ENCODE data around the gene GDF10. TPM values are rescaled to one million over a fixed set of nuclear protein-coding genes. Genes with fewer than 3 reads are reported as not detected.

Gene GDF10
- total RNA-seq, 1 experiment from 2014 or later: not detected

- Histone ChIP-seq H3K27ac (ENCODE audit: low read length) (no peak overlapping the region), H3K9ac (ENCODE audit: low read length) (no peak overlapping the region), H3K4me2 (ENCODE audit: low read length) (no peak overlapping the region), H3F3A (ENCODE audit: low read length, unreplicated experiment) (no peaks in the 10 kb centered on the region), H3K4me1 (ENCODE audit: insufficient read depth, low read length) (peaks cover 10% of the 10 kb centered on the region), H4K20me1 (ENCODE audit: low read length) (no peaks in the 10 kb centered on the region), H3K36me3 (ENCODE audit: low read depth, low read length) (no peaks in the 10 kb centered on the region), H3K79me2 (ENCODE audit: low read length) (no peaks in the 10 kb centered on the region), H2AFZ (ENCODE audit: low read length) (no peak overlapping the region), H3K9me2 (replicated peaks; ENCODE audit: low read length) (no peaks in the 10 kb centered on the region), H3K9me3 (ENCODE audit: low read length) (no peaks in the 10 kb centered on the region), H3K4me3 (ENCODE audit: low read length) (no peak overlapping the region), H3K27me3 (ENCODE audit: low read length) (no peaks in the 10 kb centered on the region)
- ChIA-PET POLR2A (ENCODE audit: unreplicated experiment) (no interaction called here), CTCF (interaction anchor here (1.5 kb wide), 1 partner anchor 288 kb away, joined by 5 read pairs; no protein-coding TSS in a partner anchor)
- BruUV-seq (replicated peaks): no TSS peak
- DNase-seq: no peak
- TF ChIP-seq EZH2phosphoT487 (IDR thresholded peaks at IDR 0.05; ENCODE audit: borderline replicate concordance, low read length) (no peak), EZH2 (IDR thresholded peaks at IDR 0.05; ENCODE audit: low read length, unreplicated experiment) (no peak)
- TF ChIP-seq, protein P1, sequence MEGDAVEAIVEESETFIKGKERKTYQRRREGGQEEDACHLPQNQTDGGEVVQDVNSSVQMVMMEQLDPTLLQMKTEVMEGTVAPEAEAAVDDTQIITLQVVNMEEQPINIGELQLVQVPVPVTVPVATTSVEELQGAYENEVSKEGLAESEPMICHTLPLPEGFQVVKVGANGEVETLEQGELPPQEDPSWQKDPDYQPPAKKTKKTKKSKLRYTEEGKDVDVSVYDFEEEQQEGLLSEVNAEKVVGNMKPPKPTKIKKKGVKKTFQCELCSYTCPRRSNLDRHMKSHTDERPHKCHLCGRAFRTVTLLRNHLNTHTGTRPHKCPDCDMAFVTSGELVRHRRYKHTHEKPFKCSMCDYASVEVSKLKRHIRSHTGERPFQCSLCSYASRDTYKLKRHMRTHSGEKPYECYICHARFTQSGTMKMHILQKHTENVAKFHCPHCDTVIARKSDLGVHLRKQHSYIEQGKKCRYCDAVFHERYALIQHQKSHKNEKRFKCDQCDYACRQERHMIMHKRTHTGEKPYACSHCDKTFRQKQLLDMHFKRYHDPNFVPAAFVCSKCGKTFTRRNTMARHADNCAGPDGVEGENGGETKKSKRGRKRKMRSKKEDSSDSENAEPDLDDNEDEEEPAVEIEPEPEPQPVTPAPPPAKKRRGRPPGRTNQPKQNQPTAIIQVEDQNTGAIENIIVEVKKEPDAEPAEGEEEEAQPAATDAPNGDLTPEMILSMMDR (conservative IDR thresholded peaks at IDR 0.05; ENCODE audit: low read depth, low read length): no peak
- intact Hi-C loops (cut with micrococcal nuclease): loop anchor here (1.0 kb wide), 2 partner anchors 265 to 288 kb away; no protein-coding TSS in a partner anchor
- no peak for ATAC-seq
Measured at GRCh38 chr10:47312663-47312995, 12.6 kb downstream of the GDF10 start.

- TF ChIP-seq EZH2 (IDR thresholded peaks at IDR 0.05; ENCODE audit: low read length, unreplicated experiment) (no peak), EZH2phosphoT487 (IDR thresholded peaks at IDR 0.05; ENCODE audit: borderline replicate concordance, low read length) (no peak)
- TF ChIP-seq, protein P1 (conservative IDR thresholded peaks at IDR 0.05; ENCODE audit: low read depth, low read length): no peak
- CTCF ChIA-PET: no interaction called here
- no peak for DNase-seq
Measured at GRCh38 chr10:47314416-47314970, 14.5 kb downstream of the GDF10 start.

DNA sequence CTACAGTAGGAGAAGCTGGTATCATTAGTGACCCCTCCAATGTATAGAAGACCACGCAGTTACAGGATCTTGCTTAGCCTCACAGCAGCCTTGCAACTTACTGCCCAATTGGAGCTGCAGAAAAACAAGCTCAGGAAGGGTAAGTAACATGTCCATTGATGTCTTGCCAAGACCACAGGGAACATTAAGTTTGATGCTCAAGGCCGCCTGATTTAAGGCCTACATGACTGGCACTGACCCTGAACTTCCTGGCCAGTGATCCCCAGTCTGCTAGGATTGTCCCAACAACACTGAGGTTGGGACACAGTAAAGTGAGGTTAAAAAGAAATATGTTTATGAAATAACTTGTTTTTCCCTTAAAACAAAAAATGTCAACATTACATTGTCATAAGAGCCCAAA lies 15.4 kb downstream of the GDF10 start:
- Histone ChIP-seq H4K20me1 (ENCODE audit: low read length) (no peaks in the 10 kb centered on the region), H3K4me2 (ENCODE audit: low read length) (no peak overlapping the region), H3K27me3 (ENCODE audit: low read length) (no peaks in the 10 kb centered on the region; the same call in 1 of the 2 replicates), H2AFZ (ENCODE audit: low read length) (no peak overlapping the region), H3K4me1 (ENCODE audit: insufficient read depth, low read length) (peaks cover 10% of the 10 kb centered on the region), H3K36me3 (ENCODE audit: low read depth, low read length) (no peaks in the 10 kb centered on the region), H3K9me3 (ENCODE audit: low read length) (no peaks in the 10 kb centered on the region), H3K9ac (ENCODE audit: low read length) (no peak overlapping the region), H3F3A (ENCODE audit: low read length, unreplicated experiment) (no peaks in the 10 kb centered on the region), H3K4me3 (ENCODE audit: low read length) (no peak overlapping the region), H3K79me2 (ENCODE audit: low read length) (no peaks in the 10 kb centered on the region), H3K9me2 (replicated peaks; ENCODE audit: low read length) (no peaks in the 10 kb centered on the region), H3K27ac (ENCODE audit: low read length) (no peak overlapping the region)
- ChIA-PET CTCF (no interaction called here), POLR2A (ENCODE audit: unreplicated experiment) (no interaction called here)
- no peak for ATAC-seq
- intact Hi-C loops (cut with micrococcal nuclease): no loop called here
- TF ChIP-seq EZH2phosphoT487 (IDR thresholded peaks at IDR 0.05; ENCODE audit: borderline replicate concordance, low read length): no peak
- TF ChIP-seq EZH2 (IDR thresholded peaks at IDR 0.05; ENCODE audit: low read length, unreplicated experiment): no peak
- TF ChIP-seq, protein P1 (conservative IDR thresholded peaks at IDR 0.05; ENCODE audit: low read depth, low read length): no peak
- BruUV-seq (replicated peaks): no TSS peak
- no peak for DNase-seq

More at GRCh38 chr10:47314416-47314970, 14.5 kb downstream of the GDF10 start:
- POLR2A ChIA-PET (ENCODE audit: unreplicated experiment): no interaction called here
- H4K20me1 ChIP-seq (ENCODE audit: low read length): no peaks in the 10 kb centered on the region
- BruUV-seq (replicated peaks): no TSS peak
- H3K79me2 ChIP-seq (ENCODE audit: low read length): no peaks in the 10 kb centered on the region
- no peak overlapping the region for H3K27ac ChIP-seq (ENCODE audit: low read length)
- no peak overlapping the region for H3K9ac ChIP-seq (ENCODE audit: low read length)
- no peak overlapping the region for H3K4me2 ChIP-seq (ENCODE audit: low read length)
- no peak overlapping the region for H3K4me3 ChIP-seq (ENCODE audit: low read length)
- peaks cover 10% of the 10 kb centered on the region for H3K4me1 ChIP-seq (ENCODE audit: insufficient read depth, low read length)
- H3F3A ChIP-seq (ENCODE audit: low read length, unreplicated experiment): no peaks in the 10 kb centered on the region
- H3K36me3 ChIP-seq (ENCODE audit: low read depth, low read length): no peaks in the 10 kb centered on the region
- H3K9me2 ChIP-seq (replicated peaks; ENCODE audit: low read length): no peaks in the 10 kb centered on the region
- H3K27me3 ChIP-seq (ENCODE audit: low read length): no peaks in the 10 kb centered on the region; the same call in 1 of the 2 replicates
- ATAC-seq: no peak
- H3K9me3 ChIP-seq (ENCODE audit: low read length): no peaks in the 10 kb centered on the region
- intact Hi-C loops (cut with micrococcal nuclease): no loop called here
- no peak overlapping the region for H2AFZ ChIP-seq (ENCODE audit: low read length)
